GM21367 (cell line): Measurements from ENCODE around the gene ACADVL.
"Not testable (repeated sequence)": the region's sequence is repeated elsewhere in the genome, so short reads cannot be mapped to it uniquely, and the experiment has no call there.

Experiments used
- ATAC-seq: cut with Tn5 transposase; IDR thresholded peaks from one replicate; pipeline ENCODE4 v1.9.1; 2021; ENCODE audit not compliant: unreplicated experiment

The ACADVL gene

DNA sequence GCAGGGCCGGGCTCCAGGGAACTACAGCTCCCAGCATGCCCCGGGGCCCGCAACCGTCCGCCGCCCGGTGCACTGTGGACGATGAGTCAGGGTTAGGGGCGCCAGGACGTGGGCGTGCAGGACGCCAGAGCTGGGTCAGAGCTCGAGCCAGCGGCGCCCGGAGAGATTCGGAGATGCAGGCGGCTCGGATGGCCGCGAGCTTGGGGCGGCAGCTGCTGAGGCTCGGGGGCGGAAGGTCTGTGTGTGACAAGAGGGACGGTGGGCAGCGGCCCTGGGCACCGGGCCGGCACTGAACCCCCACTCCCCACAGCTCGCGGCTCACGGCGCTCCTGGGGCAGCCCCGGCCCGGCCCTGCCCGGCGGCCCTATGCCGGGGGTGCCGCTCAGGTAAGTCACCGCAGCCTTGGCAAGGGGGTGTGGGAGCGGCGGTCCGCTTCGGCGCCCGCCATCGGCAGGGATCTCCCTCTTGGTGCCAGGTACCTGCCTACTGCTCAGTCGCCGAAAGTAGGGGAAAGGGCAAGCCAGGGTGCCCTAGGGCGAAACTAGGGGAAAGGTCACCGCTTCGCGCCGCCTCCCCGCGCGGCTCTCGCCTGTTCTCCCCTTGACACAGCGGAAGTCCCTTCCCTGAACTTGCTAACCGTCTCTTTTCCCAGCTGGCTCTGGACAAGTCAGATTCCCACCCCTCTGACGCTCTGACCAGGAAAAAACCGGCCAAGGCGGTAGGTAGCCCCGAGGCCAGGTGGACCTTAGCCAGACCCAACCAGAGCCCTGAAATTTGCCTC, at the start of gene ACADVL, which contains the start of gene DLG4:
Gene ACADVL (plus strand): TSS at position 127 of the 781 bp plus-strand sequence. CDS start 47 bp downstream, at position 174.
Gene DLG4 (minus strand): TSS at position 25 of the 781 bp plus-strand sequence.
- no peak for ATAC-seq

- not testable (repeated sequence) for ATAC-seq
Measured at GRCh38 chr17:7172522-7173191, 47.1 kb upstream of the ACADVL start.

- ATAC-seq = no peak
Measured at GRCh38 chr17:7173687-7174602, 45.8 kb upstream of the ACADVL start.

DNA sequence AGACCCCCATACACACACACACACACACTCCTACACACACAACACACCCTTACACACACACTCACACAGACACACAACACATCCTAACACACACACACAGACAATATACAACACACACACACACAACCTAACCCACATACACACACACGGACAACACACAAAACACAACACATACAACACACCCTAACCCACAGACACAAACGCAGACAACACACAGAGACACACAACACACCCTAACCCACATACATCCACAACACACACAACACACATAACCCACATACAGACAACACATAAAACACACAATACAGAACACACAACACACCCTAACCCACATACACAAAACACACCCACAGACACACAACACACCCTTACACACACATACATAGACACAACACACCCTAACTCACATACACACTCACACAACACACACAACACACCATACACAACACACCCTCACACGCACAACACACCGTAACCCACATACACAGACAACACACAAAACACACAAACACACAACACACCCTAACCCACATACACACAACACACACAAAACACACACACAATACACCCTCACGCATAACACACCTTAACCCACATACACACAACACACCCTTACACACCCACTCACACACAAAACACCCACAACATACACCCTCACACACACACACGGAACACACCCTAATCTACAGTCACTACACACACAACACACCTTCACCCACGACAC, 45.0 kb upstream of the ACADVL start:
- ATAC-seq = no peak

GRCh38 chr17:7175330-7175733, 44.4 kb upstream of the ACADVL start:
- no peak for ATAC-seq

DNA sequence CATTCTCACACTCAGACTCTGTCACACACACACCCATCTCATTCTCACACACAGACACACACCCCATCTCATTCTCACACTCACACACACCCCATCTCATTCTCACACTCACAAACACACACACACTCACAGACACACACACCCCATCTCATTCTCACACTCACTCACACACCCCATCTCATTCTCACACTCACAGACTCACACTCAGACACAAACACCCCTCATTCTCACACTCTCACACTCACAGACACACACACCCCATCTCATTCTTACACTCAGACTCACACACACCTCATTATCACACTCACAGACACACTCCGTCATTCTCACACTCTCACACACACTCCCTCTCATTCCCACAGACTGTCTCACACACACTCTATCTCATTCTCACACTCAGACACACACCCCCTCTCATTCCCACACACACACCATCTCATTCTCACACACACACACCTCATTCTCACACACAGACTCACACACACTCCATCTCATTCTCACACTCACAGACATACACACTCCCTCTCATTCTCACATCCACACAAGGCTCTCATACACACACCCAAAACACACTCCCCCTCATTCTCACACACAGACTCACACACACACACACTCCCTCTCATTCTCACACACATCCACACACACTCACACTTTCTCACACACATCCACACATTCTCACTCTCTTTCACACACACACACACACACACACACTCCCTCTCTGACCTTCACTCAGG, 43.5 kb upstream of the ACADVL start:
- no peak for ATAC-seq

DNA sequence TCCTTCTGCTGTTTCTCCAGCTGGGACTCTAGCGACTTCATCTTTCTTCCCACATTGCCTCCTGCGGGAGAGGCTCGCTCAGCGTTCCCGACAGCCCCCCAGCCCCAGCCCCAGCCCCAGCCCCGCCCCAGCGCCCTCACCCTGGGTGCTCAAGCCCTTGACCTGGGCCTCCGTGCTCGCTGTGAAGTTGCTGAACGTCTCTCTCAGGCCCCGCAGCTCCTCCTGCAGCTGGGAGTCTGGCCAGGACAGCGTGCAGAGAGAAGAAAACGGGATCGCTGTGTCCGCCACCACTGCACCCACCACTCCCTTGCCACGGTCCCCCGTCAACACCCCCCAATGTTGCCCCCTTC, 42.9 kb upstream of the ACADVL start:
- no peak for ATAC-seq

GRCh38 chr17:7177191-7177953, 42.4 kb upstream of the ACADVL start:
- ATAC-seq = no peak

DNA sequence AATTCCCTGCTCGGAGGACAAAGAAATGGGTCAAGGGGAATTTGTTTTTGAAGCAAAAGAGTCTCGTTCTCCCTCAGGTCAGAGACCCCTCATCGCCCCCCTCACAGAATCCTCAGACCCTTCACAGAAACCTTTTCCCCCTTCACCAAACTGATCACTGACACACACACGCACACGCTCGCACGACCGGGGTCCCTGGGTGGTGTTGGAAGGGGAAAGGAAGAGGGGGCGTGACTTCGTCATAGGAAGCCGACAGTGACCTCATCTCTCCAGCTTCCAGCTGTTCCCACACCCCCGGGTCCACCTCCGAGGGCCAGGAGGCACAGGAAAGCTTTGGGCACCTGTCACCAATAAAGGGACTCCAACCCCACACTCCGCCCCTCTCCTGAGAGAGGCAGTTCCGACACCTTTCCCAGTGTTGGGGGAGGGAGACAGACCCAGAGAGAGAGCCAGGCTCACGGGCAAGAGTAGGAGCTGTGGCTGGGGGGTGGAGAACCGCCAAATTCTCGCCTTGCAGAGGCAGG, 41.7 kb upstream of the ACADVL start:
- no peak for ATAC-seq

GRCh38 chr17:7178973-7179316, 40.8 kb upstream of the ACADVL start:
- ATAC-seq = no peak

GRCh38 chr17:7179317-7180254, 40.2 kb upstream of the ACADVL start, which contains the start of gene ASGR1:
Gene ASGR1, minus strand, starts transcription at chr17:7179370. Its CDS starts 807 bp downstream, at chr17:7178563.
- ATAC-seq = no peak

- ATAC-seq = not testable (repeated sequence)
Measured at GRCh38 chr17:7182101-7182500, 37.6 kb upstream of the ACADVL start.

- no peak for ATAC-seq
Measured at GRCh38 chr17:7183433-7184090, 36.2 kb upstream of the ACADVL start.

- no peak for ATAC-seq
Measured at GRCh38 chr17:7184091-7184488, 35.6 kb upstream of the ACADVL start.

DNA sequence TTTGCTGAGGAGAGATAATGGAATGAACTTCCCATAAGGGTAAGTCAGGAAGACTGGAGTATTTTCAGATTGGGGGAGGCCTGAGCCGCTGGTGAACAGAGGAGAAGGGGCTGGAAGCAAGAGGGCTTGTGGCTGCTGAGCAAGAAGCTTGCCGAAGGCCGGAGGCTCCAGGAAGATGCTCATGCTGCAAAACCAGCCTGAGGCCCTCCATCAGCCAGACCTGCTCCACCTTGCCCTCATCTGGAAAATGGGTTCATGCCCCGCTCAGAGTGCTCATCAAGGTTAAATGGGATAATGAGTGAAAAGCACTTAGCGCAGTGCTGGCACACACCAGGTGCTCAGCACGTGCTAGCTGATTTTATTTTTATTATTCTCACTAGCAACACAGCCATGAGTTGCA, 35.1 kb upstream of the ACADVL start:
- no peak for ATAC-seq

DNA sequence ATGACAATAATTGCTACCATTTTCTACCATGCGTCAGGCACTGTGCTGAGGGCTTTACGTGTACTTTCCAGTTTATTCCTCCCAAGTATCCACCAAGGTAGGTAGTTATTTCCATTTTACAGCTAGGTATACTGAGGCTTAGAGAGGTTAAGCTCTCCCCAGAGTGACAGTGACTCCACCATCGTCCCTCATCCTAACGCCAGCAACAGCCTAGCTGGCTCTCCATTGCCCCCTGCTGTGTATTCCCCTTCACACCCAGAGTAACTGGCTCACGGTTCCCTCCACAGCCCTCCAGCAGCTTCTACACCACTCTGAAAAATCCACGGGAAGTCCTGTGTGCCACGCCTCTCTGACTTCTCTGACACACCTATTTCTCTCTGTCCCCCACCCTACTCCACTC, 33.5 kb upstream of the ACADVL start:
- no peak for ATAC-seq

DNA sequence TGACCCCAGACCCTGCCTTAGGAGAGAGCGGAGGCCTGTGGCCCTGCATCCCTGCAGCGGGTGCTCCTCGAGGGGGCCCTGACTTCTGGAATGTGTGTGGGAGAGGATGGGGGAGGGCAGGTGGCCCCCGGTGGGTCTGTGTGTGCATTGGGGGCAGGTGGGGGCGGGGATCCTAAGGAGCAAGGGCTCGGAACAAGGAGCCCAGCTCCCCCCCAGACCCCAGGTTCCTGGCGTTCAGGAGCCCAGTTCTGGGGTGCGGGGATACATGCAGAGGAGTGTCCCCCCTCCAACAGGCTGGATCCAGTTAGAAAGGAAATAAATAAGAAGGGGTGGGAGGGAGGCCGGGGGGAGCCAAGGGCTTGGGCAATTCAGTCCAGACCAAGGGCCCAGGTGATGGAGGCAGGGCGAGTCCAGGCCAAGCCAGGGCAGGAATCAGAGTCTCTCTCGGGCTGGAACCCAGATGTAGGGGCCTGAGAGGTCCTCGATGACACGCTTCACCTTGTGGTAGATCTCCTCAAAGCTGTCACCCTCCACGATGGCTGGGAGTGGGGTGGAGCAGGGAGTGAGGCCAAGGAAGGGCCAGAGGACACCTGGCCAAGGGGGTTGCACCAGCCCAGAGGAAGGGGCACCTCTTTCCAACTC, 29.3 kb upstream of the ACADVL start:
- ATAC-seq = no peak
